ENCODE results near the gene RBM43.

DNA sequence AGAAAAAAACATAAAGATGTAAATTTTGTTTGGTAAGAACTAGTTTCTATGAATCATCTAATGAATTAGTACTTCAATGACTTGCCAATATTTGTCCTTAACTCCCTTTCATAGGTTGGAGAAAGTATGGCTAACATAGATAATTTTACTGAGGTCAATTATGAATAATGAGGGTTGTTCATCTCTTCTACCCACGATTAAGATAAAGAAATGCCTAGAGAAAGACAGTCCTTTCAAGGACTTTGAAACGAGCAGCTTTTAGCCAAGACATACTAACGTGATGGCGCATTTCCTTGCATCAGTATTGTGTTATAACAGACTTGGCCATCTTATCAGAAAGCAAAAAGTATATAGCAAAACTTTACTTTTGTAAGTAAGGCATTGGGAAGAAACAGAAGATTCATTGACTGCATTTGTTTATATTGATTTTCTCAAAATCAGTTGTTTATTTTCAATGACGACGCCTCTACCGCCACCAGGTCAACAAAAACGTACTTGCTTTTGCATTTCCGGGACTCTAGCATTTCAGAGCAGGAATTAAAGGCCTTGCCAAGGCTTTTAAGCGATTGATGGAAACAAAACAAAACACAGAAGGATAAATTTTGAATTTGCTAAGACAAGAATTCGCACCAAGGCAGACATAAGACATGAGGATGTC lies 961 bp downstream of the RBM43 start:
- TF ChIP-seq, protein P1, sequence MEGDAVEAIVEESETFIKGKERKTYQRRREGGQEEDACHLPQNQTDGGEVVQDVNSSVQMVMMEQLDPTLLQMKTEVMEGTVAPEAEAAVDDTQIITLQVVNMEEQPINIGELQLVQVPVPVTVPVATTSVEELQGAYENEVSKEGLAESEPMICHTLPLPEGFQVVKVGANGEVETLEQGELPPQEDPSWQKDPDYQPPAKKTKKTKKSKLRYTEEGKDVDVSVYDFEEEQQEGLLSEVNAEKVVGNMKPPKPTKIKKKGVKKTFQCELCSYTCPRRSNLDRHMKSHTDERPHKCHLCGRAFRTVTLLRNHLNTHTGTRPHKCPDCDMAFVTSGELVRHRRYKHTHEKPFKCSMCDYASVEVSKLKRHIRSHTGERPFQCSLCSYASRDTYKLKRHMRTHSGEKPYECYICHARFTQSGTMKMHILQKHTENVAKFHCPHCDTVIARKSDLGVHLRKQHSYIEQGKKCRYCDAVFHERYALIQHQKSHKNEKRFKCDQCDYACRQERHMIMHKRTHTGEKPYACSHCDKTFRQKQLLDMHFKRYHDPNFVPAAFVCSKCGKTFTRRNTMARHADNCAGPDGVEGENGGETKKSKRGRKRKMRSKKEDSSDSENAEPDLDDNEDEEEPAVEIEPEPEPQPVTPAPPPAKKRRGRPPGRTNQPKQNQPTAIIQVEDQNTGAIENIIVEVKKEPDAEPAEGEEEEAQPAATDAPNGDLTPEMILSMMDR (conservative IDR thresholded peaks at IDR 0.05; ENCODE audit: low read depth, low read length), result no peak
- no peak for TF ChIP-seq EZH2 (IDR thresholded peaks at IDR 0.05; ENCODE audit: borderline replicate concordance, low read depth, low read length, poor library complexity, severe bottlenecking)

Measured in A673 (cell line).